ENCODE results near the gene SLC9A9.
"Not testable (repeated sequence)": the region's sequence is repeated elsewhere in the genome, so short reads cannot be mapped to it uniquely, and the experiment has no call there.

SLC9A9 gene

DNA sequence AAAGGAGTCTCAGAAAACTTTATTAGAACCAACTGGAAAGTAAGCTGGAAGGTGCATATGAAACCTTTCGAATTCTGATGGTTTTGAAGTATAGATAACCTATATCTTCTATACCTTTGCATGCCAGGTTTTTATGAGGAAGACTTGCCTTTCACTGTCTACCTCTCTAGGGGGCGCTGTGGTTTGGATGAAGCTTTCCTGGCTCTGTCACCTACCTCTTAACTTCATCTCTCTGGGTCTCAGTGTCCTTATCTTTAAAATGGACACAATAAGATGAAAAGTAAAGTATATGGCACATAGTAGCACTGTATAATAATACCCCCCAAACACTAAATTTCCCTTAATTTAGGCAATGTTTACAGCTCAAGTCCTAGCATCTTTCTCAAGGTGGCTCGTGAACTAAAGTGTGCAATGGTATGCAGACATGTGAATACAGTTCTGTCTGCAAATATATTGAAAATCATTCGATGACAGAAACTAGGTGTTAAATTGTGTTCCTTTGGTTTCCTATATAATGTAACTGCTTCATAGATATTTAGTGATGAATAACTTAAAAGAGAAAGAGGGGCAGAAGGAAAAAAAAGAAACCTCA, 414.4 kb downstream of the SLC9A9 start:
- no peak for DNase-seq

DNA sequence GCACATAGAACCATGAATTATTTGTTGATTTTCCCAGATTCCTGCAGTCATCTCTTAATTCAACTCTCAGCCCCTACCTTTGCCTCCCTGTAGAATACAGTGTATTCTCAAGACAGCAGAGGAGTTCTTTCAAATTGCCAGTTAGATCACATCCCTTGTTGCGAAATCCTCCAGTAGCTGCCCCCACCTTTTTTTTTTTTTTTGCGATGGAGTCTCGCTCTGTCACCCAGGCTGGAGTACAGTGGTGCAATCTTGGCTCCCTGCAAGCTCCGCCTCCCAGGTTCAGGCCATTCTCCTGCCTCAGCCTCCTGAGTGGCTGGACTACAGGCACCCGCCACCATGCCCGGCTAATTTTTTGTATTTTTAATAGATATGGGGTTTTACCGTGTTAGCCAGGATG, 417.0 kb downstream of the SLC9A9 start:
- DNase-seq, result not testable (repeated sequence)

DNA sequence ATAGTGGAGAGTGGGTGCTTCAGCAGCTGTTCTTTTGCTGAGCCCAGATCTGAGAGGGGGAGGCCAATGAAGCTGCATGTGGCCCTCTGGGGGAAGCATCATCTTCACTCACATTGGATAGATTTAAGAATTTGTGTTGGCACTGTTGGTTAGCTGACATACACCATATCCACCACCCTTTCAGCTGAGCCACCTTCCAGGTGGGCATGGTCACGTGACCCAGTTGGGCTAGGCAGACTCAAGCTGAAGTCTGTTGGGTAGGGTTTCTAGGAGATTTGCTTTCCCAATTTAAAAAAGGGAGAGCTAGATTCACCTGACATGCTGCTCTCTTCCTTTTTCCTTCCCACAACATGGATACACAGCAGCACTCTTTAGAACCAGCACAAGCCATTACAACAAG, 417.7 kb downstream of the SLC9A9 start:
- no peak for DNase-seq

DNA sequence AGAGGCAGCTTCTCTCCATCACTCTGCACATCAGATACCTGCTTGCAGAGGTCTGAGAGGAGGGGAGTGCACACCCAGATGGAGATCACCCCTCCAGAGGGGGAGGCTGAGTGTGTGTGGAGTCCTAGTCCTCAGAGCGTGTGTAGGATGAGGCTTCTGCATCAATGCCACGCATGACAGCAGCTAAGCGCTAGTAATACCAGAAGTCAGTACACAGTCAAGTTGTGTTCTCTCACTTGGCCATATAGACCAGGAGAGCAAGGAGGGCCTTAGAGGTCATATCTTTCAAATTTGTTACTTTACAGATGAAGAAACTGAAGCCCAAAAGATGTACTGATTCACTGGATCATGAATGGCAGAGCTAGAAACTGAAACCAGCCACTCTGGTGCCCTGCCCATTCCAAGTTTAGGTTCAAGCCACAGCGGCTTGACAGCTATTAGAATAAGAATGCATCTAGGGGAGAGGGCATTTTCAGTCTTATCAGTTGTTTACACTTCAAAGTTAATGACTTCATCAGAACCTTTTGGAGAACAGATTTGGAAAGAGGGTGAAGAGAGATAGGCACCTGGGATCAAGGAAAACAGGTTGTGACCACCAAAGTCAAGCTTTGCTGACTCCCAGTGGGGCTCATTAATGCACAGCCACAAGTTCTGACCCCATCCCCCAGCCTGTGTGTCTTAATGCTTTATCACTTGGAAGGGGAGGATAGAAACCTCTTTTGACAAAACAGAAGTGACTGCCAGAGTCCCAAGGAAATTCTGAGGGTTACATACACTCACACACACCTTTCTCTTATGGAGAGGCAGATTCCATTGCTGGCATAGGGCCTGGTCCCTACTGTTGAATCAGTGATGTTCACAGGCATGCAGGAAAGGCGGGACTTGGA, 418.4 kb downstream of the SLC9A9 start:
- no peak for DNase-seq

DNA sequence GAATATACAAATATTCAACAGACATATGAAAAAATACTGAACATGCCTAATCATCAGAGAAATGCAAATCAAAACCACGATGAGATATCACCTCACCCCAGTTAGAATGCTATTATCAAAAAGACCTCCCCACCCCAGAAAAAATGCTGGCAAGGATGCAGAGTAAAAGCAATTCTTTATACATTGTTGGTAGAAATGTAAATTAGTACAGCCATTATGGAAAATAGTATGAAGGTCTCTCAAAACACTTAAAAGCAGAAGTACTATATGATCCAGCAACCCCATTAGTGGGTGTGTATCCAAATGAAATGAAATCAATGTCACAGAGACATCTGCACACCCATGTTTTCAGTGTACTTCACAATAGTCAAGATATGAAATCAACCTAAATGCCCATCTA, 420.0 kb downstream of the SLC9A9 start:
- DNase-seq, result no peak

DNA sequence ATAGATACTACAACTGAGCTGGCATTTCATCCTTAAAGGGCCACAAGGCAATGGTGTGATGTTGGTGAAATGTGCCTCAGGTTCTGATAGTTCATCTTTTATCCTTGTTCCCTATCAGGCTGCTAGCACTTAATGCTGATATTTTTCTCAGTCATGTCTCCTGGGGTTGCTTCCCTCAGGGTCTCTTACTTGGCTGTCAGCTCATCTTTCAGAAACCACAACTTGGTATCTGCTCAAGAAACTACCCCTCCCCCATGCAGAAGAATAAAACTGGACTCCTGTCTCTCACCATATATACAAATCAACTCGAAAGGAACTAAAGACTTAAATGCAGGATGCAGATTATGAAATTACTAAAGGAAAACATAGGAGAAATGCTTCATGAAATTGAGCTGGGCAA, 420.6 kb downstream of the SLC9A9 start:
- no peak for DNase-seq

DNA sequence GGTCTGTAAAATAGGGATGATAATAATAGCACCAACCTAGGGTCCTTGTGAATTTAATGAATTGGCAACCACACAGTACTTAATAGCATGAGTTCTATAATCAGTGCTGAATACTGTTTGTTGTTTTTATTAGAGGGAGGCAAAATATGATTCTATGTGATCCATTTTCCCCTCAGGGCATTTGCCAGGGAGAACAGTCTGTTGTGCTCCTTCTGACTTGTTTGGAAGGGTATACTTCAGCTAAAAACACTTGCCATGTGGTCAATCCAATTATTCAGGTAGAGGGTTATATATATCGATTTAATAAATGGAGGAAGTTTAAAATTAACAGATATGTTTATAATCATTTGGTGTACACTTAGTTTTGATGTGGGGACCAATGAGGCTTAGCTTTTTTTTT, 423.4 kb downstream of the SLC9A9 start:
- DNase-seq, result no peak

DNA sequence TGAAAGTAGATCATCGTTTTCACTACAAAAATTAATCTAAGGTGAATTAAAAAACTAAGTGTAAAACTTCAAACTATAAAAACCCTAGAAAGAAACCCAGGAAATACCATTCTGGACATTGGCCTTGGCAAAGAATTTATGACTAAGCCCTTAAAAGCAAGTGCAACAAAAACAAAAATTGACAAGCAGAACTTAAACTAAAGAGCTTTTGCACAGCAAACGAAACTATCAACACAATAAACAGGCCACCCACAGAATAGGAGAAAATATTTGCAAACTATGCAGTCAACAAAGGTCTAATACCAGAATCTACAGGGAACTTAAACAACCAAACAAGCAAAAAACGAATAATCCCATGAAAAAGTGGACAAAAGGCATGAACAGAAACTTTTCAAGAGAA, 426.7 kb downstream of the SLC9A9 start:
- DNase-seq, result no peak

DNA sequence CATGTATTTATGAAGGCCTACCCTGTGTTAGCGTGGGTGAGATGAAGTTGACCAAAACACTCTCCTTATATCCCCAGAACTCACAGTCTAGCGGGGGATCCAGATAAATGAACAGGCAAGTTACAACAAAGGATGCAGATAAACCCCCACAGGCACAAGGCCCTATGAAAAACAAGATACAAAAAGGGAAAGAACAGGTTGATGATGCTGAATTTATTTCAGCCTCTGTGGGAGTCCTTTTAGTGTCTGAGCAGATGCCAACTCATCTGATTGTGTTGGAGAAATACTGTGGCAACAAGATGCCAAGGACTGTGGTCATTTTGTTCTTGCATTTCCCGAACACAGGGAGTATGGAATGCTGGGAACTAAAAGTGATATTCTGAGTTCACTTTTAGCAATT, 428.7 kb downstream of the SLC9A9 start:
- no peak for DNase-seq

DNA sequence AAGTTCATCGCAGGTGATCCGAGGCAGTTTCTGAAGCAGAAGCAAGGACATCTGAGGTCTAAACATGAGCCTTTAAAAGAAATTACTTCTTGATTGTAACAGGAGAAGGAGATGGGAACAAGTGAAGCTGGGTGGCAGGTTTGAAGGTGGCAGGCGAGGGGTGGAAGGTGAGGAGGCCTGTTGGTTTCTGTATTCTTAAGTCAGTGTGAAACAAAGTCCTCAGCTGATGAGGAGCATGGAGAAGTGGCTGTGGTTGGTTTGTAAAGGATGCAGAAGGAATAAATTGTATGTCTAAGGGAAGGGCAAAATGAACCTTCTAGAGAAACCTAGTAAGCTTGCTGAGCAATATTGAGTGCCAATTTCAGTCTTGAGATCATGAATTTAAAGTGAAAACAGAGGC, 429.9 kb downstream of the SLC9A9 start:
- no peak for DNase-seq

DNA sequence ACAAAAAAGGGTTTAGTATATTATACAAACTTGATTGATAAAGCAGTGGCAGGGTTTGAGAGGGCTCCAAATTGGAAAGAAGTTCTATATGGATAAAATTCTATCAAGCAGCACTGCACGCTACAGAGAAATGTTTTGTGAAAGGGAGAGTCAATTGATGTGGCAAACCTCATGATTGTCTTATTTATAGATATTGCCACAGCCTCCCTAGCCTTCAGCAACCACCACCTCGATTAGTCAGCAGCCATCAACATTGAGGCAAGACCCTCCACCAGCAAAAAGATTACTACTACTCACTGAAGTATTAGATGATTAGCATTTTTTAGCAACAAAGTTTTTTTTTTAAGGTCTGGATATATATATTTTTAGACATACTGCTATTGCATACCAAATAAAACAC, 432.0 kb downstream of the SLC9A9 start:
- DNase-seq, result no peak

DNA sequence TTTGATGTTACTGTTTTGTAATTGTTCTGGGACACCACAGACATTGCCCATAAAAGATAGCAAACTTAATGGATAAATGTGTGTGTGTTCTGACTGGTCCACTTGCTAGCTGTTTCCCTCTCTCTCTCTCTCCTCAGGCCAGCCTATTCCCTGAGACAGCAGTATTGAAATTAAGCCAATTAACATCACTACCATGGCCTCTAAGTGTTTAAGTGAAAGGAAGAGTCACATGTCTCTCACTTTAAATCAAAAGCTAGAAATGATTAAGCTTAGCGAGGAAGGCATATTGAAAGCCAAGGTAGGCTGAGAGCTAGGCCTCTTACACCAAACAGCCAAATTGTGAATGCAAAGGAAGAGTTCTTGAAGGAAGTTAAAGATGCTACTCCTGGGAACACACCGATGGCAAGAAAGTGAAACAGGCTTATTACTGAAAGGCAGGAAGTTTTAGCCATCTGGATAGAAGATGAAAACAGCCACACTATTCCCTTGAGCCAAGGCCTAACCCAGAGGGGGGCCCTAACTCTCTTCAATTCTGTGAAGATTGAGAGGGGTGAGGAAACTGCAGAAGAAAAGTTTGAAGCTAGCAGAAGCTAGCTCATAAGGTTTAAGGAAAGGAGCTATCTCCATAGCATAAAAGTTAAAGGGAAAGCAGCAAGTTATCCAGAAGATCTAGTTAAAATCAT, 433.6 kb downstream of the SLC9A9 start:
- DNase-seq, result no peak

DNA sequence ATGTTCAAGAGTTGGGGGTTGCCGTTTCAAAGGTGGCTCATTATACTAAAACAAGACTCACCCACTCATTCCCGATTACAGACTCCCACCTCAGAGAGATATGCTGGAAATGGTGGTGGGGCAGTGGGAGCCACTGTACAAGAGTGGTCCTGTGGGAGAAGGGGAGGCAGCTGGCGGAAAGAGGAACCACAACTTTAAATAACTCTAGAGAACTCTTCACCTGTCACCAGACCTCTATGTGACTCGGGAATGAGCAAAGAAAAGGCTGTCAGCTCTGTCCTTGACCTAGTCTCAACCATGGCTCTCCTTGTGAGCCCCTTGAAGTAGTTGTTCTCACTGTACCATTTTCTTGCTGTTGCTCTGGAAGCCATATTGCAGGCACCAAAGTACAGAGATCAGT, 434.9 kb downstream of the SLC9A9 start:
- DNase-seq, result no peak

DNA sequence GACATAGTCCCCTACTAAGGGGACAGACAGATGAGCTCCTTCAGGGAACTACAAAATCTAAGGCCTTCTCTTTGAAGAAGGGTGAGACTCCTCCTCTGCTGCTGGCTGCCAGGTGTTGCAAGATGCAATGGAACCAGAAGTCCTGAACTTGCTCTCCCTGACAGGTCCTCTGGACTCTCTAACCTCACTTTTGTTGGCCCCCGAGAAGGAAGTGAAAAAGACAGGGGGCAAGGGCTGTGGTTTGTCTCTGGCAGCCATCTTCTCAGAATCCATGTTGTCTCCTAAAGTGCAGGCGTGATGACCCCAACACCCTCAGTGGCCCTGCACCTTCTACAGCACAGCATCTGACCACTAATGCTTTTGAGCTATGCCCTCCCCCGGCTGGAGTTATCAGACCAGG, 436.2 kb downstream of the SLC9A9 start:
- DNase-seq, result no peak

DNA sequence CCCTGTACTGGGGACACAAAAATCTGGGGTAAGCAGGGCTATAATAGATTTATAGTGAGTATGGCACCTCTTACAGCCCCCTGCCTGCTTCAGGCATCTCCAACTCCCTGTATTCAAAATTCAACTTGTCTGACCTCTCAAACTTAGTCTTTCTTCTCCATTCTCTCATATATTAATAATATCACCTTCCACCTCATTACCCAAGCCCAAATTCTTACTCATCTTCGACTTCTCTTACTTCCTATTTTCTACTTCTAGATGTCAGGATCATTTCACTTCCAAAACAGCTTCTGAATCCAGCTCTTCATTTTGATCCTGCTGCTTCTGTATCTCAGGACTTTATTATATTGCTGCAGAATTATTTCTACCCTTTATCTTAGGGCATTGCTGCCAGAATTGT, 438.0 kb downstream of the SLC9A9 start:
- no peak for DNase-seq

DNA sequence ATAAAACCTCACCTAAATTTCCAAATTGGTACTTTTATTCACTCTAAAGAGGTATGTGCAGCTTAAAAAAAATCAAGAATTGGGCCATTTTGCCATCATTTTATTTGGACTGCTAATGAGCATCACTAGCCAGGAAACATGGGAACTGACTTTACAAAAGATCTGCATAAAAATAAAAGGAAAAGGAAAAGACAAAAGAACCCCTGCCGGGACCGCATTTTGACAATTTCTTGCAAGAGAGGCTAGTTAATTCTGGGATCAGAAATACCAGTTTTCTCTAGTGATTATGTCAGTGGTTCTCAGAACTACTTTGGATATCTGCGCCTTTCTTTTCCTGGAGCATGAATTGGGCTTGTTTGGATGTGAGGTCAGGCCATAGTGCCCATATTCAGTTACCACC, 439.5 kb downstream of the SLC9A9 start:
- DNase-seq, result no peak

DNA sequence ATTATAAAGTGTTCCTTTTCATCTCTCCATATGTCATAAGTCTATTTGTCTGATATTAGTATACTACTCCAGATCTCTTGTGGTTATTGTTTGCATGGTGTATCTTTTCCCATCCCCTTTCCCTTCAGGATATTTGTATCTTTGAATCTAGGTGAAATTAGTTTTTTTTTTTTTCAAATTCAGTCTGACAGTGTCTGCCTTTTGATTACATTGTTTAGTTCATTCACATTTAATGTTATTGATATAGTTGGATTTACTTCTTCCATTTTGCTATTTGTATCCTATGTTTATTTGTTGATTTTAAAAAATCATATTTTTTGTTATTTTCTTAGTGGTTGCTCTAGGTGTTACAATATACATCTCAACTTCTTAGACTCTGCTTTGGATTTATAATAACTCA, 445.7 kb downstream of the SLC9A9 start:
- DNase-seq, result no peak

DNA sequence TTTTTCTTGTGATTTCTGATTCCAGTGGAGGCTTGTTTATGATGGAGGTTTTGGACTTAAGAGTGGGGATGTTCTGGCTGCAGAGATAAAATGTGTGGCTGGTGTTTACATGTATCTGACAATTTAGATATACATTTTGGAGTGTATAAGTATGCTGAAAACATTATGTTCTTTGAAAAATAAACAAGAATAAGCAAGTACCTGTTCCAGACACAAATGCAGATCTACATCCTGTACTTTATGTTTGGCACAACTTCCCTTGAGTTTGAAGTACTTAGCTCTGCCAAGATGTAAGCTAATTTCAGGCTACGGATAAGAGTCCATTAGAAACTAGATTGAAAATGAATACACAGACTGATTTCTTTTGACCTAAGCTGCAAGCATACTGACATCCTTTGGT, 451.5 kb downstream of the SLC9A9 start:
- no peak for DNase-seq

DNA sequence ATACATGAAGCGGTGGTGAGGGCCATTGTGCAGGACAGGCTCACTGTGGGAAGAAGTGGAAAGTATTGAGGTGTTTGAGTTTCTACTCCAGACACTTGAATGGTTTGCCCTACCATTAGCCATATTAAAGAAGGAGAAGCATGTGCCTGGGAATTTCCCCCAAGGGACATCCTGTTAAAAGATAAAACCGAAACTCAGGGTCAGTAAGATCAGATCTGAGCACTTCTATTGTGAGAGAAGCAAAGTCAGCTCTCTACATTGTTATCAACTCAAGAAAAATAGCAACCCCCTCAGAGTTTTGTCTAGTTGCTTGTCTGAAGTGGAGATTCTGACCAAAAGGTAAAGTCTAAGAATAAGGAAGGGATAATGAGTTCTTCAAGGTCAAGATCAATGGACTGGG, 458.9 kb downstream of the SLC9A9 start:
- no peak for DNase-seq

DNA sequence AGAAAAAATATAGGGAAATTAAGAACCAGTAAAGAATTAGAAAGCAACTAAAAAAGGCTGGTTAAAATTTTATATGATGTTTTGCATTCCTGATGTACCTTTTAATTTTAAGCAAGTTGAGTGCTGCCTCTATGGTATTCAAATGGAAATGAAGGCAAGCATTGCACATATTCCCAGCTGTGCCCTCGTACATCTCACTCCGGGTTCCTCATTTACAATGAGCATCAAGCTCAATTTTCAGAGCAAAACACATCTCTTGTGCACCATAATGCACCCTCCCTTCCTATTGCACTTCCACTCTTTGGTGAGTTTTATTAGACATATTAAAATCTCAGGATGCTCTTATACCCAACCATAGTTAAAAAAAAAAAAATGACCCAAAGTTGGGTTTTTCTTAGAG, 460.8 kb downstream of the SLC9A9 start:
- no peak for DNase-seq

DNA sequence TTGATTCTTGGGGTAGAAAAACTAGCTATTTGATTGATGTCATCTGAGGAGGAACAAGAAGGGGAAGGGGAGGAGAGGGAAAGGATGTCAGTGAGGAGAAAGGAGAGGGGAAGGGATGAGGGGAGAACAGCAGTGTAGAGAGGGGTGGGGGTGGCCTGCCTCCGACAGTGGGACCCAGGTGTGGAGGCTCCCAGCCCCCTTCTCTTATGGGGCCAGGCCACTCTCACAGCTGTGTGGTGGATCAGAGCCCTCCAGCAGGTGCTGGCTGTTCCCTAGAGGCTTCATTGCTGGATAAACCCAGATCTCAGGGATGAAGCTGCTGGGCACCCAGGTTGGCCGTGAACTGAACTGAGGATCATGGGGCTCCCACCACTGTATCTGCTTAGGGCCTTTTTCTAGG, 464.2 kb downstream of the SLC9A9 start:
- DNase-seq, result no peak

DNA sequence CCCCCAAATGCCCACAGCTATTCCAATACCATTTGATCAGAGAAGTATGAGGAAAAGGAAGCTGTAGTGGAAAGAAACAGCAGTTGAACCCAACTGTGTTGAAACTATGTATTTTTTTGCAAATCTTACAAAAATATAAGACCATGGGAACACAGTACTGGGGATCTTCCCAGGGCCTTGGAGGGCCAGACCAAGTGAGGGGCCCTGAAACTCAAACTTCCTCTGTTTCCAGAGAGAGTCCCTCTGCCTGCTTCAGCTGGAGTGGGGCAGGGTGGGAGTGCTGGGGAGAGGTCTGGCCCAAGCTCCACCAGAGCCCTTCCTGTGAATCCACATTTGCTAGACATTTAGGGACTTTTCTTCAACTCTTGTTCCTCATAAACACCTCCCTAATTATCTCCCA, 464.8 kb downstream of the SLC9A9 start:
- DNase-seq, result no peak

DNA sequence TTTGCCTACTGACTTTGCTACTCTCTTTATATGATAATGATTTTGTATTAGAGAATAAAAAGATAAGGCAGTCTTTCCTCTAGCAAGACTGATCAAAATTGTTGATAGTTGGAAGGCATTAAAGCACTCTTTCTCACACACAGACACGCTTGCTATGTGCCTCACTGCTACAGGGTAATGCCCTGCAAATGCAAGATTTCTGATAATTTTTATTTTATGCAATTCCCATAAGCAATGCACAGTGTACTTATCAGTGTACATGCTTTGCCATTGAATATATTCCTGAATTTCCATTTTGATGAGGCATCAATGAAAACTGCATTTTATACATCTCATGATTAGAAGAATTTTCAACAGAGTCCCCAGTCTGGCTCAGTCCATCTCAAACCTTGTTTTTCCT, 465.5 kb downstream of the SLC9A9 start:
- DNase-seq, result no peak

DNA sequence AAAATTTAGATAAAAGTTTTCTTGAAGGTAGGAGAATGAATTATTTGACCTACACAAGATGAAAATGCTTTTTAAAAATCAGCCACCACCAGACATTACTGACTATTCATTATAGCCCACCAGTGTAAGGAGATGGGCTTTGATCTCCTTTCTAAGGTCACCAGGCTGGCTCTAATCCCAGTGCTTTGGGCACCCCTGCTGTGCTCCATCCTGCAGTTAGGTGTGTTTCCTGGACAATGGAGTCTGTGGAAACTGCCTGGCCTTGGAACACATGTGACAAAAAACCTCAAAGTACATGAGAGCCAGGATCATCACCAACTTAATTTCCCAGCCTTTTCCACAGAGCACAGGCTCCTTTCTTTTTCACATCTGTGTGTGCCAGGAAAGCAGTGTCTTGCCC, 467.8 kb downstream of the SLC9A9 start:
- no peak for DNase-seq
